ENCODE results near the gene FHIP2A. TPM values are rescaled to one million over a fixed set of nuclear protein-coding genes. Genes with fewer than 3 reads are reported as not detected.
A peak's percentile ranks its signal among the peaks of the same experiment; 100 is the strongest.
"Not testable (repeated sequence)": the region's sequence is repeated elsewhere in the genome, so short reads cannot be mapped to it uniquely, and the experiment has no call there.

FHIP2A gene, protein sequence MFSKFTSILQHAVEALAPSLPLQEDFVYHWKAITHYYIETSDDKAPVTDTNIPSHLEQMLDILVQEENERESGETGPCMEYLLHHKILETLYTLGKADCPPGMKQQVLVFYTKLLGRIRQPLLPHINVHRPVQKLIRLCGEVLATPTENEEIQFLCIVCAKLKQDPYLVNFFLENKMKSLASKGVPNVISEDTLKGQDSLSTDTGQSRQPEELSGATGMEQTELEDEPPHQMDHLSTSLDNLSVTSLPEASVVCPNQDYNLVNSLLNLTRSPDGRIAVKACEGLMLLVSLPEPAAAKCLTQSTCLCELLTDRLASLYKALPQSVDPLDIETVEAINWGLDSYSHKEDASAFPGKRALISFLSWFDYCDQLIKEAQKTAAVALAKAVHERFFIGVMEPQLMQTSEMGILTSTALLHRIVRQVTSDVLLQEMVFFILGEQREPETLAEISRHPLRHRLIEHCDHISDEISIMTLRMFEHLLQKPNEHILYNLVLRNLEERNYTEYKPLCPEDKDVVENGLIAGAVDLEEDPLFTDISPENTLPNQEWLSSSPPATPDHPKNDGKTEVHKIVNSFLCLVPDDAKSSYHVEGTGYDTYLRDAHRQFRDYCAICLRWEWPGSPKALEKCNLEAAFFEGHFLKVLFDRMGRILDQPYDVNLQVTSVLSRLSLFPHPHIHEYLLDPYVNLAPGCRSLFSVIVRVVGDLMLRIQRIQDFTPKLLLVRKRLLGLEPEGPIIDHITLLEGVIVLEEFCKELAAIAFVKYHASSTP
- 44.8 TPM for total RNA-seq

- intact Hi-C loops (cut with DNase I), result no loop called here
- peak; percentile 86 for DNase-seq (ENCODE audit: low spot score)
- peak; percentile 81 for ATAC-seq
Measured at GRCh38 chr10:114821293-114821914, at the start of gene FHIP2A. FHIP2A (plus strand) TSS chr10:114821780; CDS start chr10:114822079, 299 bp downstream.

DNA sequence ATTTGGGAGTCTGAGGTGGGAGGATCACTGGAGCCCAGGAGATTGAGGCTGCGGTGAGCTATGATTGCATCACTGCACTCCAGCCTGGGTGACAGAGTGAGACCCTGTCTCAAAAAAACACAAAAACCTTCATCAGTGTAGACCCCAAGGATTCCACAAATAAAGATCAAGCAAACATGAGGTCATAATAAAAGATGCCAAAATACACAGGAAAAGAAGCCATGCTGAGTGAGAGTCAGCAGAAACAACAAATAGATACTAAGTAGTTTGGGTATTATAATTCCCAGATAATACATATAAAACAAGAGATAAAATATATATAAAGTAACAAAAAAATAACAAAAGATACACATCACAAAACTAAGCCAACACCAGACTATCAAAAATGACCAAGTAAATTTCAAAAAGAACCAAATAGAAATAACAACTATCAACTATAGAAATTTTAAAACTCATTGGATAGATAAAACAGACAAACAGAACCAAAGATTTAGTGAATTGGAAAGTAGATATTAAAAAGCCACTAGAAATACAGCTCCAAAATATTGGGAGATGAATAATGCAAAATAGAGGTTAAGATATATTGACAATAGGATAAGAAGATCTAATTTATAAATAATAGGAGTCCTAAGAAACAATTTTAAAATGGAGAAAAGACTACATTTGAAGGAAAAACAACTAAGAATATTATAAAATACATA, 48.9 kb upstream of the FHIP2A start:
- DNase-seq (ENCODE audit: low spot score) (no peak), ATAC-seq (no peak)
- intact Hi-C loops (cut with DNase I), result no loop called here

DNA sequence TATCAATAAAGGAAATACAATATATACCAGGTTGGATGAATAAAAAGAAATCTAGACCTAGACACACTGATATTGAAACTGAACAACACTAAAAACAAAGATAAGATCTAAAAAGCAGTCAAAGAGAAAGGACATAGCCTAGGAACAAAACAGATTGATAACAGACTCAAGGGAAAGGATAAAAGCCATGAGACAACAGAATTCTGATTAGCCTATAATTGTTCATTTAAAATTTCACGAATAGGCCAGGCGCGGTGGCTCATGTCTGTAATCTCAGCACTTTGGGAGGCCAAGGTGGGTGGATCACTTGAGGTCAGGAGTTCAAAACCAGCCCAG, 48.4 kb upstream of the FHIP2A start:
- intact Hi-C loops (cut with DNase I), result no loop called here
- ATAC-seq (no peak), DNase-seq (ENCODE audit: low spot score) (no peak)

GRCh38 chr10:114775082-114775481, 46.5 kb upstream of the FHIP2A start:
- DNase-seq (ENCODE audit: low spot score); ATAC-seq; intact Hi-C loops (cut with DNase I): not testable (repeated sequence)

DNA sequence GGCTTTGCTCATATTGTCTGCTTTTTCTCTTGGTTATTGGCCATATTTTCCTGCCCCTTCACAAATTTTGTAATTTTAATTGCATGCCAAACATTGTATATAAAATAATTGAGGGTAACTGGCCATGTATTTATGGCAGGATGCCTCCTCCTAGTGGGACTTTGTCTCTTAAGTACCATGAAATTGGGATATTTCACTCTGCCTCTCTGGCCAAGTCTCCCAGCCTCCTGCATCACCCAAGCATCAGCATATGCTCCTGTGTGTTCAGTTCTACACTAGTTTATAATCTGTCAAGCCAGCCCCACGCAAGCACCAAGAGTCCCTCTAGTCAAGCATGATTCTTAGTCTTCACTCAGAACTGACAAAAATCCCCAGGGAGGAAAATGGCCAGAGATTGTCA, 44.2 kb upstream of the FHIP2A start:
- no peak for DNase-seq (ENCODE audit: low spot score)
- ATAC-seq, result no peak
- intact Hi-C loops (cut with DNase I), result no loop called here

- DNase-seq (ENCODE audit: low spot score) (no peak), ATAC-seq (peak; percentile 46)
- intact Hi-C loops (cut with DNase I), result loop anchor here (10.0 kb wide), 1 partner anchor 225 kb away; no protein-coding TSS in a partner anchor
Measured at GRCh38 chr10:114779803-114780576, 41.6 kb upstream of the FHIP2A start.

DNA sequence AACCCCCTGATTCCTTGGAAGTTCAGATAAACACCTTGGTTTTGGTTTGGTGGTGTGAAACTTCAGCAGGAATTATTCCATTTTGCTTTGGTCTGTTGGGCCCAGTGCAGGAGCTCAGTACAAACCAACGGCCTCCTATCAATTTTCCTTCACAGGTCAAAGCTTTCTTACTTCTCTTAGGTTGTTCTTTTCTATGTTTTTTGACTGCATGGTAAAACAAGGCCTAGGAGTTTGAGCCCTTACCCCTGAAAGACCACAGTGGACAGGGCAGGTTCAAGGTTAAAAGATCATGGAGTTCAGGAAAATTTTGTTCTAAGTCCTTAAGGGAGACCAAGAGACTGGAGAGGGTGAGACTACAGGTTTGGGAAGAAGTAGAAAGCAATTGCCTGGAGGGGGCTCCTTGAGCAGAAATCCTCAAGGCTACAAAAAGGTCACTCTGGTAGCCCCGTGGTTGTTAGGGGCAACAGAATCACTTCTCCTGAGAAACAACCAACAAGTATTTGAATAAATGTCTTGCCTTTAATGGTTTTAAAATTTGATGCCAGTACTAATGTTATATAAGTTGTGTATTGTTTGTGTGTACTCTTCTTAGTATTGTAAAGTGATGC, 40.9 kb upstream of the FHIP2A start:
- ATAC-seq (no peak), DNase-seq (ENCODE audit: low spot score) (no peak)
- intact Hi-C loops (cut with DNase I), result loop anchor here (10.0 kb wide), 1 partner anchor 226 kb away; no protein-coding TSS in a partner anchor

- ATAC-seq (no peak), DNase-seq (ENCODE audit: low spot score) (no peak)
- intact Hi-C loops (cut with DNase I), result loop anchor here (10.0 kb wide), 1 partner anchor 228 kb away; no protein-coding TSS in a partner anchor
Measured at GRCh38 chr10:114782666-114783065, 38.9 kb upstream of the FHIP2A start.

- intact Hi-C loops (cut with DNase I), result loop anchor here (10.0 kb wide), 1 partner anchor 229 kb away; no protein-coding TSS in a partner anchor
- DNase-seq (ENCODE audit: low spot score), result no peak
- ATAC-seq, result no peak
Measured at GRCh38 chr10:114783686-114784085, 37.9 kb upstream of the FHIP2A start.

GRCh38 chr10:114786492-114786891, 35.1 kb upstream of the FHIP2A start:
- not testable (repeated sequence) for DNase-seq (ENCODE audit: low spot score)
- intact Hi-C loops (cut with DNase I), result loop anchor here (10.0 kb wide), 1 partner anchor 232 kb away; no protein-coding TSS in a partner anchor
- peak; percentile 75 for ATAC-seq

- intact Hi-C loops (cut with DNase I), result loop anchor here (10.0 kb wide), 1 partner anchor 232 kb away; no protein-coding TSS in a partner anchor
- not testable (repeated sequence) for ATAC-seq; DNase-seq (ENCODE audit: low spot score)
Measured at GRCh38 chr10:114787131-114787530, 34.4 kb upstream of the FHIP2A start.

DNA sequence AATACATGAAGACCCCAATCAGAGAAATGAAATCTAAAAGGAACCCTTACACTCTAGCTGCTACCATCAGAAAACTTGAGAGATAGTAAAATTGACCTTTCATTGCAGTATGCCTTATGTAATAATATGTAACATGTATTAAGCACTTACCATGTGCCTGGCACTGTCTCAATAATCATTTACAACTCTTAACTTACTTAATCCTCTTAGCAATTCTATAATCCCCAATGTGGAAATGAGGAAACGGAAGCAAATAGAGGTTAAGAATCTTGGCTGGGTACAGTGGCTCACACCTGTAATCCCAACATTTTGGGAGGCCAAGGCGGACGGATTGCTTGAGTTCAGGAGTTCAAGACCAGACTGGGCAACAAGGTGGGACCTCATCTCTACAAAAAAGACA, 29.8 kb upstream of the FHIP2A start:
- ATAC-seq (no peak), DNase-seq (ENCODE audit: low spot score) (no peak)
- intact Hi-C loops (cut with DNase I), result no loop called here

- no peak for DNase-seq (ENCODE audit: low spot score)
- intact Hi-C loops (cut with DNase I), result no loop called here
- ATAC-seq, result no peak
Measured at GRCh38 chr10:114795039-114795438, 26.5 kb upstream of the FHIP2A start.

DNA sequence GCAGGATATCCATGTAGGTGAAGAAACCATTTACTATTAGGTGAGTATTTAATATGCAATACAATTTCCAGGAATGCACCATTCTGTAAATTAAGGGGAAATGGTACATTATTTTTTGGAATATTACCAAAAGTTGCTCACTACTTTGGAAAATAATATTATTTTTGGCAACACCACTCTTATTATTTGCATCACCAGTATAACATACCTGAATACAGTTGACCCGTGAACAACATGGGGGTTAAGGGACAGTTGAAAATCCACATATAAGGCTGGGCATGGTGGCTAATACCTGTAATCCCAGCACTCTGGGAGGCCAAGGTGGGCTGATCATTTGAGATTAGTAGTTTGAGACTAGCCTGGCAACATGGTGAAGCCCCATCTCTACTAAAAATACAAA, 21.2 kb upstream of the FHIP2A start:
- intact Hi-C loops (cut with DNase I), result no loop called here
- ATAC-seq (no peak), DNase-seq (ENCODE audit: low spot score) (no peak)

DNA sequence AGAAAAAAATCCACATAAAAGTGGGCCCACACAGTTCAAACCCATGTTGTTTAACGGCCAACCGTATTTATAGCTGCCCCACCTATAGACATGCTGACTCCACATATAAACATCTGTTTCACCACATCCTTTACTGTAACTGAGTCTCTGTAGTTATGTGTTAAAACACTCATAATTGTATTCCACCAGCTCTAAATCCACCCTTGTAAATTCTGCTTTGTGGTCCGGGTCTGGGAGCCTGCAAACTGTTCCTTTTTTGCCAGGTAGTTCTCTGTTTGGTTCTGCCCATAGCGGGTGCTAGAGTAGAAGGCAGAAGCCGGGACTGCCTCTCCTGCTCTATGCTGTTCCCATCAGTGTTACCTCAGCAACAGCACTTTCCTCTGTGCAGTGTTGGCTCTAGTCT, 20.2 kb upstream of the FHIP2A start:
- ATAC-seq (no peak), DNase-seq (ENCODE audit: low spot score) (no peak)
- intact Hi-C loops (cut with DNase I), result no loop called here

DNA sequence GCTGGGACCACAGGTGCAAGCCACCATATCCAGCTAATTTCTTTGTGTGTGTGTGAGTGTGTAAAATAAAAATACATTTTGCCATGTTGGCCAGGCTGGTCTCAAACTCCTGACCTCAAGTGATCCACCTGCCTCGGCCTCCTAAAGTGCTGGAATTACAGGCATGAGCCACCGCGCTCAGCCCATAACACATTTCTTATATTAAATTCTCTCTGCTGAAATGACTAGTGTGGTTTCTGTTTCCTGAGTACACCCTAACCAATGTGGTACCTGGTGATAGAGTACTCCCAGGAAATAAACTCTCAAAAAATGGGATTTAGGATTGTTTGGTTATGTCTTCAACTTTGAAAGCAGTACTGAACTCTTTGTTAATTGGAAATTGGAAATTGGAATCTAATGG, 19.4 kb upstream of the FHIP2A start:
- ATAC-seq (no peak), DNase-seq (ENCODE audit: low spot score) (no peak)
- intact Hi-C loops (cut with DNase I), result no loop called here

GRCh38 chr10:114806562-114807391, 14.8 kb upstream of the FHIP2A start:
- intact Hi-C loops (cut with DNase I), result no loop called here
- ATAC-seq (no peak), DNase-seq (ENCODE audit: low spot score) (no peak)

All from sciatic nerve (tissue), 2 donors.